GM18868 (cell line): ENCODE measurements around the gene AEN.
A peak's percentile ranks its signal among the peaks of the same experiment; 100 is the strongest.

Source experiments
- ATAC-seq: cut with Tn5 transposase; IDR thresholded peaks from one replicate; pipeline ENCODE4 v1.9.1; 2021; ENCODE audit warnings: mild to moderate bottlenecking, moderate library complexity; ENCODE audit not compliant: unreplicated experiment

AEN gene

GRCh38 chr15:88620995-88621772, at the start of gene AEN:
AEN (plus strand) TSS chr15:88621340; CDS start chr15:88626210, 4,870 bp downstream.
- peak; percentile 95 for ATAC-seq

DNA sequence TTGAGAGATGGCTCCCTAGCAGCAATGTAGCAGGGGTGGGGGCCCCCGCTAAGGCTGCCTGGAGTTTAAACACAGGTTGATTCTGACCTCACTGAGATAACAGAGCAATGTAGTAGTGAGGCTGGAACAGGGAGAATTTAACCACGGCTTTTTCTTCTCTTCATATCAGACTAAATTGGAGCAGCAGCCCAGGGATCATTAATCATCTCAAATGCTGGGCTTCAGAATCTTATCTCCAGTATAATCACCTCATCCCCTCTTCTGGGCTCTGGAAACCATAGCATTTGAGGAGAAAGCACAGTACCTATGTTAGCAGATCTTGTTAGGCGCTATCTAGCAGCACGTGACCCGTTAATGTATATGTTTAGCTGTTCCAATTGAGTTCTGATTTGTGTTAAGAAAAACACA, 49.3 kb upstream of the AEN start:
- no peak for ATAC-seq

- no peak for ATAC-seq
Measured at GRCh38 chr15:88574077-88574476, 47.1 kb upstream of the AEN start.

DNA sequence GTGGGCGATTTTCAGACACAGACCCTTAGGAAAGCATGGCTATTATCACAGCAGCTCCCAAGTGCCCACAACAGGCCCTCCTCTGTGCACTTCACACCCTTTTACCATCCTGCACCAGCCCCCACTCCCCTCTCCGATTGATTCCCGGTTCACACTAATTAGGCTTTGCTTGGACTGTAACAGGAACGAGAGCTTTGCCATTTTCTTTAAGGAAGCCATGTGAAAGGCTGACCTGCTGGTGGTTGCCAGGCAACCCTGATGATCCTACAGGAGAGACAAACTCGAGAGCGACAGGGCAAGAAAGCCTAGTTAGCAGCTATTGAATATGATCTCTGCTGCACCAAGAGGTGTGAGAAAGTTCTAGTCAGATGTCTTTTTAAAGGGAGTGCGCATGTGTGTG, 46.5 kb upstream of the AEN start:
- no peak for ATAC-seq

DNA sequence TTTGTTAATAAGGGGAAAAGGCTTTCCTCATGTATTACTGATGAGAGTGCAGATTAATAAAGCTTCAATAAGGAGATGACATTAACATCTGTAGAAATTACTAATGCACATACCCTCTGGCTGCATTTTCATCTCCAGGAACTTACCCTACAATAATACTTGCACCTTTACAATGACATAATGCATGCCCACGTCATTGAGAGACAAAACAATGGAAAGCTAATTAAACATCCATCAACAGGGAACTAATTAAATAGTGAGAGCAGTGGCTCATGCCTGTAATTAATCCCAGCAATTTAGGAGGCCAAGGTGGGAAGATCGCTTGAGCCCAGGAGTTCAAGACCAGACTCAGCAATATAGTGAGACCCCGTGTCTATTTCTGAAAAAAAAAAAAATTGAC, 41.8 kb upstream of the AEN start:
- ATAC-seq = no peak

GRCh38 chr15:88580532-88580931, 40.6 kb upstream of the AEN start:
- ATAC-seq = no peak

DNA sequence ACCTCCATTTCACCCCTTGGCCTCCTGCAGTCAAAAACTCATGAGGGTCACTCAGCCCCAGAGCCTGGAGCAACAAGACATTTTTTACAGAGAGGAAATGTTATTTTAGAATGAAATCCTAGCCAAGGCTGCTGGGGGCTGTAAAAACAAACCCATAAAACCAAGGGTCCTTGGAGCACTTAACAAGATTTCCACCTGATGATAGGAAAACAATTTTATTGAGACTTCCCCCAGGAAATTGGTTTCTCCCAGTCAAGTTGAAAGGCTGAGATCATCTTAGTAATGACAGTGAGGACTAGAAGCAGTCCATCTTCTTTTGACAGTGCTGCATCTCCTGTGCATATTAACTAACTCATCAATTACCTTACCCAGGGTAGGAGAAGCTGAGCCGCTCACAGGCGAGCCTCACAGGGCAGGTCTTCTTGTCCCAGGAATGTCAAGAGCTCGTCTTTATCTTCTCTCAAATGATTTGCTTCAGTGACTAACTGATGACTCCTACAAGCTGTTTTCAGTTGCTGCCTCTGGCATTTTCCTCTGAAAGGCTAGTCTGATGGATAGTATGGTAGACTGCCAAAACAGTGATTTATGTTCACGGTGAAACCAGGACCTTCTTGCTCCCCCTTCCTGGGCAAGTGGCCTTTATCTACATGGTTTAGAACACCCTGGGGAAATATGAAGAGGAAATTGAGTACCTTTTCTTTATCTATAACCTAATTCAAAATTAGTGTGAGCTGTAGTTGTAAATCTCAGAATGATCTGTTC, 34.6 kb upstream of the AEN start:
- ATAC-seq = no peak

GRCh38 chr15:88590759-88591158, 30.4 kb upstream of the AEN start:
- ATAC-seq = no peak

- no peak for ATAC-seq
Measured at GRCh38 chr15:88591384-88591783, 29.8 kb upstream of the AEN start.

- ATAC-seq = no peak
Measured at GRCh38 chr15:88603885-88604284, 17.3 kb upstream of the AEN start.

DNA sequence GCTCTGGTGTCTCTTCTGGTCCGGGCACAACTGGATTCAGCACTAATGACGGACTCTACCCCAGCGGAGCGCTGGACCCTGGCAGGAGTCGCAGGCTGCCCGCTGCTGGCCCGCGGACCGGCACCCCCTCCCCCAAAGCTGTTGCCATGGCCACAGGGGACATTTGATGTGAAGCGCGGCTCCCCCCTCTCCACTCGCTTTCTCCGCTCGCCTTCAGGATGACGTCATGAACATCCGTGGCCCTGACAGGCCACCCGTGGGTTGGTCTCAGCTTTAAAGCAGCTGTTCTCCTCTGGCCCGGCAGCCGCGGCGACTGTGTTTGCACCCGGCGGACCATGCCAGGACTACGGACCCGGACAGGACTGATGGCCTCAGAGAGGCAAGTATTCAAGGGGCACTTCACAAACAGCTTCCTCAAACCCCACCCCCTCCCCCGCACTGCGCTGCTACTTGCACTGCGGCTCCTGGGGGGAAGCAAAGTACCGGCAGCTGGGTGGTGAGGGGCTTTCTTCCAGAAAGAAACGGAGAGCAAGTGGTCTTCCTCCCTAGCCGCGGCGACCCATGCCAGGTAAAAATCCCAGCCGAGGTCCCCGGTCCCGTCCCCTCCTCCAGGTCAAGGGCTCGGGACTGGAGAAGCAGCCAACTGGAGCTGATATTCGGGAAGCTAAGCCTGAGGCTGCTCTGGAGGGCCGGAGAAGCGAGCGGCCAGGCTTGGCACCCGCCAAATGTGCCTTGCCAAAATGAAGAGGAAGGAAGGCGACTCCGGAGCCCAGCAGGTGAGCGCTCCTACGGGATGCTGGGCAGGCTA, 16.6 kb upstream of the AEN start:
- no peak for ATAC-seq

GRCh38 chr15:88605189-88606069, 15.7 kb upstream of the AEN start:
- no peak for ATAC-seq

DNA sequence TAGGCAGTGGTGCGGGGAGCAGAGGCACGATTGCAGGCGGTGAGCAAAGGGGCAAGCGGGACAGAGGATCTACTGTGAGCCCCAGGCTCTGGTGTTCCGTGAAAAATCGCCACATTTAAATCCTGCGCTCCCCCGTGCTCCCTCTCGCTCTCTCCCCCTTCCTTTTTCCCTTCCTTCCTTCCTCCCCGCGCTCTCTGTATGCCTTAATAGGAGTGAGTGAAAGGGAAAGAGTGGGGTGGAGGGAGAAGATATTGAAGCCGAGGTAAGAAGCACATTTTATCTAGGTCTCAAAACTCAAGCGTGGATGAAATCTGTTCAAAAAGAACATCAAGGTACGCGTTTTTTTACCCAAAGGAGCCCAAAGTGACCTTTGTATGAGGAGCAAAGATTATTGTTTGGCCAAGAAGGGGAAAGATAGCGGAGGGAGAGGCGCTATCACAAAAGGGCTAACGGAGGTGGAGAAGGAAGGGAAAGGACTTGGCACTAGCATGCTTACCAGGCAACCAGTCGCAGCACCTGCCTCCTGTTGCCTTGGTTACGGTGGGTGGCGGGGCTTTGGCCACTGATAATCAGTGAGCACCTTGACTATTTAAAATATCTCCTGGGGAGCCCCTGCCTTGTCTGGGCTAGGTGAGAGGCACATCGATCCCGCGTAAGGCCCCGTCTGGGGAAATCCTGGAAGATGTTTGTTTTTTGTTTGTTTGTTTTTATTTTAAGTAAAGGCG, 14.9 kb upstream of the AEN start:
- no peak for ATAC-seq

DNA sequence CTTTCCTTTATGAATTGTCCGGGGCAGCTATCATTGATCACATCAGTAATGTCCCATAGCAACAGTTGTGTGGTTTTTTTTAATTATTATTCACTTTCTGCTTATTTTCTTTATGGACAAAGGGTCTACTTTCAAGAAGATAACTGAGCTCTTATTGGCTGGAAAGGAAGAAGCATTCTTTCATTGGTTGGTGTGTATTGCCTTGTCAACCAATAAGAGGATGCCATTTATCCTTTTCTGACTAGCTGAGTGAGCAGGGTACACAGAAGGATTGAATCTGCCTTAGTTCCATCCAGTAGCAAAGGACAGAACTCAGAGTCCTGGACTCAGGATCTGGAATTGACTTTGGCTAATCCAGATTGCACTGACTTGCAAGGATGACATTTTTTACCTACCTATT, 13.2 kb upstream of the AEN start:
- ATAC-seq = no peak

DNA sequence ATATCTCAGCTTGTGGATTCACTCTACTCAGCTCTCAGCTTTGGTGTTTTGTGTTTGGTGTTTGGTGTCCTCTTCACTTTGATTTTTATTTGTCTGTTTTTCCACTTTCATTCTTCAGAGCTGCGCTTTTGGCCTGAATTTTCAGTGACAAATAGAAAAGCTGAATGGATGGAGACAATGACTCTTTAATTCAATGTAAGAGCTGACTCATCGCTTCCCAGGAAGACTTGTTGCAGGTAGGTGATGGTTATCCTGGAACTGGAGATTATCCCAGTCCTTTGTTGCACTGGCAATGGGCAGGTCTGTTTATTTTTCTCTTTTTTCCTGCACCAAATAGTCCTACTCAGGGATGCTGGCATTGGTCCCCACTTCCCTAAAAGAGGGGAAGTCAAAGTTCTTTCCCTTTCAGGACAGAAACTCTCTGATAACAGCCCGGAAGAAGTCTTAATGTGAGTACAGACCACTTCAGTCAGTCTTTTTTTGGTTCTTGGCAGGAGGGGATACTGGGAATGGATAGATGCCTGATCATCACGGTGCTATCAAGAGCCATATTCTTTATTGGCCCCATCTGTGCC, 12.4 kb upstream of the AEN start:
- ATAC-seq = no peak

GRCh38 chr15:88609344-88610090, 11.6 kb upstream of the AEN start:
- ATAC-seq = no peak

GRCh38 chr15:88610701-88611231, 10.4 kb upstream of the AEN start:
- ATAC-seq = no peak

DNA sequence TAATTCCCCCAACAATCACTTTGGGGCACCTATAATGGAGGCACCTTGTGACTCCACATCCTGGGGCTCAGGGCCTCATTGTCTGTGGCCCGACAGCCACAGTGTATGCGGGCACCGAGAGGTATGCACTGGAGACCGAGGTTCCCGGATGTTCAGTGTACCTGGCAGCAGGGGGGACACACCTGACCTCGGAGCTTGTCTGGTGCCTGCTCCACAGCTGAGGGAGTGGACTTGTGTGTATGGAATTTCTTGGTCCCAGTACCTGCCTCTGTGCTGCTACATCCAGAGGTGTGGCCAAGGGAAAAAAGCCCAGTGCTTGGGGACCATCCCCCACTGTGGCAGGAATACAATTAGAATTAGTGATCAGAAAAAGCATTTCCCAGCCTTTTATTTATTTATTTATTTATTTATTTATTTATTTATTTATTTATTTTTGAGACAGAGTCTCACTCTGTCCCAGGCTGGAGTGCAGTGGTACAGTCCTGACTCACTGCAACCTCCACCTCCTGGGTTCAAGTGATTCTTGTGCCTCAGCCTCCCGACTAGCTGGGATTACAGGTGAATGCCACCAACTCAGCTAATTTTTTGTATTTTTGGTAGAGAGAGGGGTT, 8.8 kb upstream of the AEN start:
- no peak for ATAC-seq
